ENCODE measurements around the gene ABHD16A.

ABHD16A gene

DNA sequence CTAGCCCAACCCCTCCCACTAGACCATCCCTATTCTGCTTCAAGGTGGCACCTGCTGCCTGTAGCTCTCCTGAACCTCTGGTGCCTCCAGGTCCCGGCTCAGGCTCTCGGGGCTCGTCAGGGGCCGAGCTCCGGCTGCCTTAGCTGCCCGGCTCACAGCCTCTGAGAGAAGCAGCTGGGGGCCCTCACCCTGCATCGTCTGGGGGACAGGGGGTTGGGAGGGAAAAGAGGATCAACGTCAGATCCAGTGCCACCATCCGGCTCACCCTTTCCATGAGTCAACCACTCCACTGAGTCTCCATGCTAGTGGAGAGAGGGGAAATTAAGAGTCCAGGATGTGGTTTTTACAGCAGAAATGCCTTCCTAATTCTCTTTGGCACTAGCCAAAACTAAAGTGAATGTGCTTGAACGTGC lies 63.7 kb downstream of the ABHD16A start:
- DNase-seq (ENCODE audit: low read depth) = no peak

DNA sequence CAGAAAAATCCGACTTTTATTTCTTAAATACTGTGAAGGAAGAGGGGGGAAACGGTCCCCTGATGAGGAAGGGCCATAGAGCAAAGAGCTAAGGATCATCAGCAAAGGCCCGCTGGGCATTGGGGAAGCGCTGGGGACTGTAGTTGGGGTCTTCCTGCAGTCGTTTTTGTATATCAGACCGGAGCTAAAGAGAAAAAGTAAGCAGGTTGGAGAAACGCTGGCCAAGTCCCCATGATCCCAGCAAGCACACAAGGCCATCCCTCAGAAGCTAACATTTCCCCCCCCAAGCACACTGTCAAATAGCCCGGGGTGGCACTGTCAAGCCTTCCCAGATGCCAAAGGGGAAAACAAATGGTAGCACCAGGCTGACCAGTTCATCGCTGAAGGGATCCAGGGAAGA lies 64.1 kb downstream of the ABHD16A start:
- DNase-seq (ENCODE audit: low read depth) = no peak

Measured in stimulated activated CD8-positive, alpha-beta memory T cell treated with anti-CD3 and anti-CD28 coated beads, Interleukin-7, amount 100 ng/mL, for 24 hours (primary cell).